Heart right ventricle (tissue), 16 donors: Measurements from ENCODE around the gene PC. TPM values are rescaled to one million over a fixed set of nuclear protein-coding genes. Genes with fewer than 3 reads are reported as not detected.

Experiments used
- ATAC-seq, 8 donors: fragments of 200-7000 bp; cut with Tn5 transposase; one replicate each; pipeline ENCODE4 v1.9.1; 2020; ENCODE audit warnings: mild to moderate bottlenecking in 8 of 8, moderate library complexity in 8 of 8, moderate number of reproducible peaks in 1 of 8
- DNase-seq, 2 donors: peaks; one replicate each; pipeline ENCODE4 v3.0.0-alpha.2; 2020
- H3K27ac ChIP-seq, 10 donors: fragments of 200-600 bp; sonication (generic) in 2 of 10; one replicate each; pipeline versions ENCODE4 v1.5.0 to v1.8.0; 2020 to 2022; ENCODE audit warnings: mild to moderate bottlenecking in 3 of 10
- H3K27me3 ChIP-seq, 7 donors: fragments of 200-600 bp; one replicate each; pipeline ENCODE4 v1.8.0; 2021 to 2022; ENCODE audit warnings: mild to moderate bottlenecking in 2 of 7
- H3K36me3 ChIP-seq, 9 donors: fragments of 200-600 bp; sonication (generic) in 1 of 9; one replicate each; pipeline versions ENCODE4 v1.5.0 to v1.8.0; 2020 to 2022; ENCODE audit warnings: mild to moderate bottlenecking in 2 of 9
- H3K4me1 ChIP-seq, 9 donors: fragments of 200-600 bp; sonication (generic) in 1 of 9; one replicate each; pipeline versions ENCODE4 v1.5.0 to v1.8.0; 2020 to 2022; ENCODE audit warnings: mild to moderate bottlenecking in 4 of 9
- H3K4me3 ChIP-seq, 10 donors: fragments of 200-600 bp; sonication (generic) in 2 of 10; one replicate each; pipeline versions ENCODE4 v1.5.0 to v1.8.0; 2020 to 2022; ENCODE audit warnings: mild to moderate bottlenecking in 7 of 10, moderate library complexity in 2 of 10
- H3K9me3 ChIP-seq, 11 donors: fragments of 200-600 bp in 10 of 11; sonication (generic) in 2 of 11; one replicate each; pipeline versions ENCODE4 v1.5.0 to v1.8.0; 2013 to 2022; ENCODE audit warnings: mild to moderate bottlenecking in 2 of 11, control low read depth in 1 of 11, moderate library complexity in 1 of 11
- WGBS, 2 donors: extraction: QIAGEN DNeasy Blood & Tissue Kit; methylation state at CpG; one replicate each; pipeline ENCODE4 v1.1.7; 2013; ENCODE audit warnings: inconsistent platforms in 1 of 2; 5-methylcytosine and 5-hydroxymethylcytosine counted together
- intact Hi-C, 10 donors: fragments of 100-400 bp; cut with DNase I; formaldehyde crosslinking; loops; one replicate each; pipeline versions ENCODE4 v1.11.1 to v1.14.2; 2022
- polyA plus RNA-seq, 2 donors: library from polyadenylated mRNA; stranded (reverse); fragments of 200-250 nt; gene quantifications; one replicate each; pipeline ENCODE4 v1.2.3, GENCODE V29; 2013
- total RNA-seq, 10 donors: library from RNA; stranded (reverse); fragmentation: NEBNext Ultra II Directional in 3 of 10; extraction: Animal tissue kit (Norgen Biotek cat#: 25700) in 3 of 10; gene quantifications; one replicate each; pipeline versions ENCODE4 v1.2.1 to v1.2.4, GENCODE V29; 2021 to 2023
- TF ChIP-seq, protein P1 (sequence below), 9 donors: fragments of 200-600 bp; sonication (generic) in 2 of 9; IDR thresholded peaks; one replicate each; pipeline versions ENCODE4 v1.5.0 to v1.8.0; 2021 to 2022; ENCODE audit warnings: antibody characterized with exemption in 9 of 9, mild to moderate bottlenecking in 5 of 9, moderate library complexity in 1 of 9
- donor health status: Arrhythmogenic right ventricular cardiomyopathy.
- donor health status: ischemic (EF 13 %, LVEDD 7.1; RV severe dilation, severe dysfunction).
- donor health status: healthy with polysubstance abuse.
- donor health status: DM: no; HTN: yes; CAD: no.
- donor health status: DM: no; HTN: no; CAD: no.
- donor health status: ischemic (EF 25% LVEDD 6.9; RV normal size, moderate dysfunction).
- donor health status: ischemic (EF 25% LVEDD 5.7; RV mildly dilated, moderate dysfunction).
- donor health status: healthy.
- donor health status: DM: yes; HTN: yes; CAD: no.
- donor health status: Ischemic cardiomyopathy.
- donor health status: ischemic (EF 35%, LVEDD 5.7; RV mildly dilated, moderate dysfunction).
- donor health status: nonischemic (EF 11% LVEDD 7.7; RV severe dilation, severe dysfunction).
- donor health status: DM: yes; HTN: yes; CAD: no.
- donor health status: PGD.
- donor health status: ischemic (EF 29% LVEDD 5.4; RV normal size, mild dysfunction).
- donor health status: nonischemic (EF 23%, LVEDD 6.1; RV moderate dilation, normal function).

The PC gene
- total and polyA plus RNA-seq, 12 donors = 6.8 to 26.0 (median 11.2) TPM

DNA sequence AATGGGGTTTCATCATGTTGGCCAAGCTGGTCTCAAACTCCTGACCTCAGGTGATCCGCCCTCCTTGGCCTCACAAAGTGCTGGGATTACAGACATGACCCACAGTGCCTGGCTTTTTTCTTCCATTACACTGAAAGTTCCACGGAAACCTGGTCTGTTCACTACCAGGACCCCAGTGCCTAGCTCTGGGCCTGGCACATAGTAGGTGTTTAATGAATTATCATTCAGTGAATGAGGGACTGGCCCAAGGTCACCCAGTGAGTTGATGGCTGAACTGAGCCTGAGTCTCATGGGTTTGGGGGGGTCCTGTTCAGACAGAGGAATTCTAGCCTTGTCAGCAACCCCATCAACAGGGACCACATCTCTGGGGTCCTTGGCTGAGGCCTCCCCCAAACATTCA, 20.0 kb upstream of the PC start:
- Histone ChIP-seq H3K9me3 (peaks cover 0 to 16% (median 5%) of the 10 kb centered on the region in 11 donors), H3K27ac (no peak overlapping the region), H3K27me3 (no peaks in the 10 kb centered on the region), H3K4me3 (no peak overlapping the region), H3K4me1 (peaks cover 0 to 15% (median 11%) of the 10 kb centered on the region in 9 donors), H3K36me3 (no peaks in the 10 kb centered on the region)
- ATAC-seq = no peak
- TF ChIP-seq, protein P1, sequence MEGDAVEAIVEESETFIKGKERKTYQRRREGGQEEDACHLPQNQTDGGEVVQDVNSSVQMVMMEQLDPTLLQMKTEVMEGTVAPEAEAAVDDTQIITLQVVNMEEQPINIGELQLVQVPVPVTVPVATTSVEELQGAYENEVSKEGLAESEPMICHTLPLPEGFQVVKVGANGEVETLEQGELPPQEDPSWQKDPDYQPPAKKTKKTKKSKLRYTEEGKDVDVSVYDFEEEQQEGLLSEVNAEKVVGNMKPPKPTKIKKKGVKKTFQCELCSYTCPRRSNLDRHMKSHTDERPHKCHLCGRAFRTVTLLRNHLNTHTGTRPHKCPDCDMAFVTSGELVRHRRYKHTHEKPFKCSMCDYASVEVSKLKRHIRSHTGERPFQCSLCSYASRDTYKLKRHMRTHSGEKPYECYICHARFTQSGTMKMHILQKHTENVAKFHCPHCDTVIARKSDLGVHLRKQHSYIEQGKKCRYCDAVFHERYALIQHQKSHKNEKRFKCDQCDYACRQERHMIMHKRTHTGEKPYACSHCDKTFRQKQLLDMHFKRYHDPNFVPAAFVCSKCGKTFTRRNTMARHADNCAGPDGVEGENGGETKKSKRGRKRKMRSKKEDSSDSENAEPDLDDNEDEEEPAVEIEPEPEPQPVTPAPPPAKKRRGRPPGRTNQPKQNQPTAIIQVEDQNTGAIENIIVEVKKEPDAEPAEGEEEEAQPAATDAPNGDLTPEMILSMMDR (IDR thresholded peaks at IDR 0.05) = no peak
- 95 to 98% methylated on average over 2 of the region's 2 CpGs for WGBS, 2 donors
- no peak for DNase-seq
- intact Hi-C loops = no loop called here

DNA sequence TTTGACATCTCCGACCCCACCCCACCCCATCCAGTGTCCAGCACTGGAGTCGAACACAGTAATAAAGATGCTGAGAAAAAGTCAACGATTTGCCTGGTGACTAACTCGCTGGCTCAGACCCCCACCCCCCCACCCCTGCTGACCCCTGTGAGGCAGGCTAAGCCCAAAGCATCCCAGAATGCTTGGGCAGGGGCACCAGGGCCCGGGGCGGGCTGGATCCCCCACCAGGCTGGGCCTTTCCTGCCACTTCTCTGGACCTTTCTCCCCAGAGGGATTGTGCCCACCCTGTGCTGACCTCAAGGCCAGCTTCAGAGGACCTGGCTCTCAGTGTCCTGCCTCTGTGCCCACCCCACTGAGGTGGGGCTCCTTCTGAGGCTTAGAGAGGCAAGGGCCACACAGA, 18.7 kb upstream of the PC start:
- 88 to 89% methylated on average over 6 of the region's 6 CpGs for WGBS, 2 donors
- TF ChIP-seq, protein P1 (IDR thresholded peaks at IDR 0.05) = no peak
- no peak for DNase-seq
- H3K27ac ChIP-seq = no peak overlapping the region
- H3K27me3 ChIP-seq = no peaks in the 10 kb centered on the region
- H3K36me3 ChIP-seq = no peaks in the 10 kb centered on the region
- intact Hi-C loops = no loop called here
- ATAC-seq = no peak
- H3K4me1 ChIP-seq = peaks cover 0 to 9% (median 8%) of the 10 kb centered on the region in 9 donors
- H3K9me3 ChIP-seq = peaks cover 0 to 16% (median 5%) of the 10 kb centered on the region in 11 donors
- no peak overlapping the region for H3K4me3 ChIP-seq

DNA sequence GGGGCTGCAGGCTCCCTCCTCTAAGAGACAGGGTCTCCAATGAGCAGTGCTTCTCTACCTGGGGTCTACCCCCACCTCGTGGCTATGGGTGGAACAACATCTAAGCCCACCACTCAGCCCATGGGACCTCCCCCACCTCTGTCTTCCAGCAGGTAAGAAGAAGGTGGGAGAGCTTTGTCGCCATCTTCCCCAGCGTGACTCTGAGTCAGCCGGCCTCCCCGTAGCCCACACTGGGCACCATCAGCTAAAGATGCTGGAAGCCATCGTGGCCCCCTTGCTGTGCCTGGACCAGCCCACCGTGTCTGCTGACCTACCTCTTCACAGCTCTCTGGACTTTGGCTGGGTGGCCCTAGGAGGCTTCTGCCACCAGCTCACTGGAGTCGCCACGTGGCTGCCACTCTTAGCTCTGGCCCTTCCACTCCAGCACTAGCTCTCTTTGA, 17.9 kb upstream of the PC start:
- peak in 2 of 8 donors; percentile 6 to 21 for ATAC-seq
- WGBS, 2 donors = 50 to 52% methylated on average over 9 of the region's 9 CpGs

DNA sequence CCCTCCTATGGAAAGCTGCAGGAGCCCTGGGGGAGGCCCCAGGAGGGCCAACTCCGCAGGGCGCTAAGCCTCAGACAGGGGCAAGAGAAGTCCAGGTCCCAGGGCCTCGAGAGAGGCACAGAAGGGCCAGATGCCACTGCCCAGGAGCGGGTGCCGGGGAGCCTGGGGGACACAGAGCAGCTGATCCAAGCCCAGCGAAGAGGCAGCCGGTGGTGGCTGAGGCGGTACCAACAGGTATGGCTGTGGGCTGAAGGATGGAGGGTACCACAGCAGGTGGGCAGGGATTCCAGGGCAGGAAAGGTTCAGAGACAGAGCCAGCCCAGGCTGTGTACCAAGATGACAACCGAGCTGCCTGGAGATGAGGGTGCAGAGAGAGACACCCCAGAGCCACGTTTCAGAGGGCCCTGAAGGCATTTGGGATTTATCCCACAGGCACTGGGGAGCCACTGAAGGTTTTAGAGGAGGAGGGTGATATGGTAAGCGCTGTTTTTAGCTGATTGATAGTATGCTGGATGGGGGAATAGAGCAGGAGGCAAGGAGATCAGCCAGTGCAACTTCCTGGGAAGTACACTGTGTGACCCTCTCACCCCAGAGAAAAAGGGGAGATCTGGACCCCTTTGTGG, 17.3 kb upstream of the PC start:
- TF ChIP-seq, protein P1 (IDR thresholded peaks at IDR 0.05) = no peak
- no peak for DNase-seq
- intact Hi-C loops = no loop called here
- H3K9me3 ChIP-seq = peaks cover 0 to 16% (median 5%) of the 10 kb centered on the region in 11 donors
- H3K4me3 ChIP-seq = no peak overlapping the region
- WGBS, 2 donors = 74 to 79% methylated on average over 11 of the region's 11 CpGs
- no peak overlapping the region for H3K27ac ChIP-seq
- H3K4me1 ChIP-seq = peaks cover 0 to 13% (median 0%) of the 10 kb centered on the region in 9 donors
- H3K27me3 ChIP-seq = no peaks in the 10 kb centered on the region
- ATAC-seq = no peak
- no peaks in the 10 kb centered on the region for H3K36me3 ChIP-seq

More for the DNA sequence above, 17.9 kb upstream of the PC start:
- no peak overlapping the region for H3K4me3 ChIP-seq
- H3K36me3 ChIP-seq = no peaks in the 10 kb centered on the region
- H3K27me3 ChIP-seq = no peaks in the 10 kb centered on the region
- intact Hi-C loops = no loop called here
- DNase-seq = no peak
- no peak overlapping the region for H3K27ac ChIP-seq
- TF ChIP-seq, protein P1 (IDR thresholded peaks at IDR 0.05) = peak in 8 of 9 donors; percentile 12 to 62 (median 39)
- peaks cover 0 to 9% (median 0%) of the 10 kb centered on the region in 9 donors for H3K4me1 ChIP-seq
- H3K9me3 ChIP-seq = peaks cover 0 to 16% (median 5%) of the 10 kb centered on the region in 11 donors
